GM23338 (cell line): Measurements from ENCODE around the gene OST4. TPM values are rescaled to one million over a fixed set of nuclear protein-coding genes. Genes with fewer than 3 reads are reported as not detected.

ENCODE experiments used
- ATAC-seq: fragments of 200-7000 bp; cut with Tn5 transposase; 3 replicates; pipeline ENCODE4 v1.9.1; 2020
- DNase-seq: peaks from one replicate; pipeline ENCODE4 v3.0.0-alpha.2; 2015; ENCODE audit warnings: low spot score
- H2AFZ ChIP-seq: fragments of 200-600 bp; sonication (generic); 2 replicates; pipeline ENCODE4 v1.8.0; 2016; ENCODE audit warnings: antibody characterized with exemption, mild to moderate bottlenecking, moderate library complexity
- H3F3A ChIP-seq: fragments of 200-600 bp; sonication (generic); replicated peaks from 2 replicates; pipeline ENCODE4 v1.8.0; 2017; ENCODE audit warnings: antibody characterized with exemption, mixed run types, low read depth
- H3K27ac ChIP-seq: fragments of 200-600 bp; sonication (generic); 2 replicates; pipeline ENCODE4 v1.6.1; 2016; ENCODE audit warnings: low read depth
- H3K27me3 ChIP-seq: fragments of 200-600 bp; sonication (generic); 2 replicates; pipeline ENCODE4 v1.8.0; 2016; ENCODE audit warnings: mild to moderate bottlenecking, mixed run types, moderate library complexity; ENCODE audit not compliant: insufficient read depth
- H3K36me3 ChIP-seq: fragments of 200-600 bp; sonication (generic); 2 replicates; pipeline ENCODE4 v1.8.0; 2016; ENCODE audit warnings: mild to moderate bottlenecking; ENCODE audit not compliant: insufficient read depth
- H3K4me1 ChIP-seq: fragments of 200-600 bp; sonication (generic); 2 replicates; pipeline ENCODE4 v1.8.0; 2016; ENCODE audit warnings: mild to moderate bottlenecking, moderate library complexity; ENCODE audit not compliant: insufficient read depth
- H3K4me2 ChIP-seq: fragments of 200-600 bp; sonication (generic); 2 replicates; pipeline ENCODE4 v1.7.1; 2017; ENCODE audit warnings: mixed run types
- H3K4me3 ChIP-seq: fragments of 200-600 bp; sonication (generic); 2 replicates; pipeline ENCODE4 v1.6.1; 2016; ENCODE audit warnings: mixed run types
- H3K79me2 ChIP-seq: fragments of 200-600 bp; sonication (generic); replicated peaks from 2 replicates; pipeline ENCODE4 v1.8.0; 2017; ENCODE audit warnings: mild to moderate bottlenecking; ENCODE audit not compliant: insufficient read depth
- H3K9me2 ChIP-seq: fragments of 200-600 bp; sonication (generic); 2 replicates; pipeline ENCODE4 v1.8.0; 2017; ENCODE audit not compliant: insufficient read depth
- H4K20me1 ChIP-seq: fragments of 200-600 bp; sonication (generic); replicated peaks from 2 replicates; pipeline ENCODE4 v1.8.0; 2017; ENCODE audit warnings: mild to moderate bottlenecking; ENCODE audit not compliant: insufficient read depth
- H3K27ac Mint-ChIP-seq: 2 replicates; pipeline ENCODE4 v1.8.0; 2020; ENCODE audit warnings: inconsistent platforms, mild to moderate bottlenecking, moderate library complexity, mixed read lengths
- H3K27me3 Mint-ChIP-seq: 3 replicates; pipeline ENCODE4 v1.8.0; 2022; ENCODE audit warnings: low read depth, mild to moderate bottlenecking, moderate library complexity, mixed read lengths, inconsistent platforms; ENCODE audit not compliant: insufficient read depth, poor library complexity
- H3K36me3 Mint-ChIP-seq: 3 replicates; pipeline ENCODE4 v1.8.0; 2021; ENCODE audit warnings: low read depth, mild to moderate bottlenecking, inconsistent platforms, moderate library complexity, mixed read lengths
- H3K4me1 Mint-ChIP-seq: 3 replicates; pipeline ENCODE4 v1.8.0; 2020; ENCODE audit warnings: mild to moderate bottlenecking, inconsistent platforms, mixed read lengths
- H3K4me3 Mint-ChIP-seq: 3 replicates; pipeline ENCODE4 v1.8.0; 2021; ENCODE audit warnings: moderate library complexity, mild to moderate bottlenecking, inconsistent platforms, mixed read lengths
- H3K9me3 Mint-ChIP-seq: 3 replicates; pipeline ENCODE4 v1.8.0; 2020; ENCODE audit warnings: moderate library complexity, mild to moderate bottlenecking, inconsistent platforms, mixed read lengths
- CTCF ChIP-seq, 2 experiments: fragments of 200-600 bp in 1 of 2; sonication (generic) in 1 of 2; conservative IDR thresholded peaks; 2 replicates each; pipeline versions ENCODE4 v1.5.1 to v1.6.1; 2016 to 2017; ENCODE audit warnings: antibody characterized with exemption in 2 of 2, low read depth in 2 of 2, mild to moderate bottlenecking in 2 of 2, moderate library complexity in 1 of 2
- JUNB ChIP-seq: IDR thresholded peaks from one replicate; pipeline ENCODE4 v1.6.1; 2016; ENCODE audit warnings: antibody characterized with exemption; ENCODE audit not compliant: unreplicated experiment
- NANOG ChIP-seq: IDR thresholded peaks from 2 replicates; pipeline ENCODE4 v1.6.1; 2016; ENCODE audit warnings: antibody characterized with exemption, borderline replicate concordance
- REST ChIP-seq: IDR thresholded peaks from one replicate; pipeline ENCODE4 v1.6.1; 2018; ENCODE audit warnings: antibody characterized with exemption; ENCODE audit not compliant: unreplicated experiment
- ZNF331 ChIP-seq: fragments of 250-450 bp; sonication (Bioruptor Pico); IDR thresholded peaks from 2 replicates; pipeline ENCODE4 v1.5.0; 2020; ENCODE audit warnings: low read depth, mild to moderate bottlenecking, moderate library complexity
- ZNF462 ChIP-seq: fragments of 250-450 bp; sonication (Bioruptor Pico); IDR thresholded peaks from 2 replicates; pipeline ENCODE4 v1.5.0; 2020; ENCODE audit warnings: mild to moderate bottlenecking, moderate library complexity
- polyA plus RNA-seq: library from polyadenylated mRNA; unstranded; fragments of >200 nt; fragmentation: Nextera tagmentation; extraction: Ambion mirVana; gene quantifications from 2 replicates; pipeline ENCODE4 v1.2.1, GENCODE V29; 2016
- total RNA-seq: library from RNA; depleted of rRNA; stranded (reverse); fragments of >200 nt; shearing (Covaris generic); gene quantifications from 2 replicates; pipeline ENCODE4 v1.2.3, GENCODE V29; 2014

OST4 gene
- total and polyA plus RNA-seq, 2 experiments from 2014 or later = 226 to 568 TPM

- DNase-seq (peak; percentile 90), ATAC-seq (peak; percentile 95)
- H3K27ac ChIP-seq = no peak overlapping the region
- H3K27me3 Mint-ChIP-seq = peaks cover 5% of the 10 kb centered on the region
- no peak overlapping the region; the same call in 1 of the 2 replicates for H3K27ac Mint-ChIP-seq
- H3K4me1 Mint-ChIP-seq = peaks cover 16% of the 10 kb centered on the region
- H2AFZ ChIP-seq = no peak overlapping the region
- no peaks in the 10 kb centered on the region for H3K9me3 Mint-ChIP-seq
- H3K79me2 ChIP-seq = no peaks in the 10 kb centered on the region
- no peak overlapping the region for H3K4me3 ChIP-seq
- no peaks in the 10 kb centered on the region; the same call in 1 of the 2 replicates for H3K4me1 ChIP-seq
- TF ChIP-seq CTCF (conservative IDR thresholded peaks at IDR 0.05; ENCODE audit: low read depth in 2 of 2) (peak; percentile 77 to 80), REST (no peak), JUNB (no peak), NANOG (no peak), ZNF462 (CRISPR knock-in tag) (no peak), ZNF331 (CRISPR knock-in tag) (no peak)
- no peaks in the 10 kb centered on the region for H3K36me3 ChIP-seq
- no peaks in the 10 kb centered on the region; the same call in 1 of the 2 replicates for H4K20me1 ChIP-seq
- H3K36me3 Mint-ChIP-seq = peaks cover 5% of the 10 kb centered on the region; the same call in 2 of the 3 replicates
- H3K9me2 ChIP-seq = no peaks in the 10 kb centered on the region
- no peaks in the 10 kb centered on the region for H3K27me3 ChIP-seq
- H3K4me2 ChIP-seq = no peak overlapping the region
- no peaks in the 10 kb centered on the region for H3F3A ChIP-seq
- no peak overlapping the region for H3K4me3 Mint-ChIP-seq
Observed at GRCh38 chr2:27024188-27024587, 47.3 kb downstream of the OST4 start.
